ENCODE measurements around the gene SNX32.

DNA sequence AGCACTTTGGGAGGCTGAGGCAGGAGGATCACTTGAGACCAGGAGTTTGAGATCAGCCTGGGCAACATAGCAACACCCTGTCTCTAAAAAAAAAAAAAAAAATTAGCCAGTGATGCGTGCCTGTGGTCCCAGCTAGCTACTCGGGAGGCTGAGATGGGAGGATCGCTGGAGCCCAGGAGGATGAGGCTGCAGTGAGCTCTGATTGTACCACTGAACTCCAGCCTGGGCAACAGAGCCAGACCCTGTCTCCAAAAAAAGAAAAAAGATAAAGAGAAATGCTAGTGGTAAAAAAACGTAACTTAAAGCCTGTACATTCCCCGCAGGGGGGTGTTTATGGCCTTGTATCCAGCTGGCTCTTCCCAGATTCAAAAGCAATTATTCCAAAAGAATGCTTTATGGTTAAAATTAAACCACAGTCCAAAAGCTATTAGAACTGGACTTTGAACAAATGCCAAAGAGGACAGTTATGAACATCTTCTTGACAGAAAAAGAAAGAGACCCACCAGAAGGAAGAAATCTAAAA is 16.4 kb upstream of the SNX32 start:
- TF ChIP-seq, protein P1, sequence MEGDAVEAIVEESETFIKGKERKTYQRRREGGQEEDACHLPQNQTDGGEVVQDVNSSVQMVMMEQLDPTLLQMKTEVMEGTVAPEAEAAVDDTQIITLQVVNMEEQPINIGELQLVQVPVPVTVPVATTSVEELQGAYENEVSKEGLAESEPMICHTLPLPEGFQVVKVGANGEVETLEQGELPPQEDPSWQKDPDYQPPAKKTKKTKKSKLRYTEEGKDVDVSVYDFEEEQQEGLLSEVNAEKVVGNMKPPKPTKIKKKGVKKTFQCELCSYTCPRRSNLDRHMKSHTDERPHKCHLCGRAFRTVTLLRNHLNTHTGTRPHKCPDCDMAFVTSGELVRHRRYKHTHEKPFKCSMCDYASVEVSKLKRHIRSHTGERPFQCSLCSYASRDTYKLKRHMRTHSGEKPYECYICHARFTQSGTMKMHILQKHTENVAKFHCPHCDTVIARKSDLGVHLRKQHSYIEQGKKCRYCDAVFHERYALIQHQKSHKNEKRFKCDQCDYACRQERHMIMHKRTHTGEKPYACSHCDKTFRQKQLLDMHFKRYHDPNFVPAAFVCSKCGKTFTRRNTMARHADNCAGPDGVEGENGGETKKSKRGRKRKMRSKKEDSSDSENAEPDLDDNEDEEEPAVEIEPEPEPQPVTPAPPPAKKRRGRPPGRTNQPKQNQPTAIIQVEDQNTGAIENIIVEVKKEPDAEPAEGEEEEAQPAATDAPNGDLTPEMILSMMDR (IDR thresholded peaks at IDR 0.05), result no peak
- no peak for TF ChIP-seq POLR2A (IDR thresholded peaks at IDR 0.05)
